ENCODE results near the gene MAPT.

DNA sequence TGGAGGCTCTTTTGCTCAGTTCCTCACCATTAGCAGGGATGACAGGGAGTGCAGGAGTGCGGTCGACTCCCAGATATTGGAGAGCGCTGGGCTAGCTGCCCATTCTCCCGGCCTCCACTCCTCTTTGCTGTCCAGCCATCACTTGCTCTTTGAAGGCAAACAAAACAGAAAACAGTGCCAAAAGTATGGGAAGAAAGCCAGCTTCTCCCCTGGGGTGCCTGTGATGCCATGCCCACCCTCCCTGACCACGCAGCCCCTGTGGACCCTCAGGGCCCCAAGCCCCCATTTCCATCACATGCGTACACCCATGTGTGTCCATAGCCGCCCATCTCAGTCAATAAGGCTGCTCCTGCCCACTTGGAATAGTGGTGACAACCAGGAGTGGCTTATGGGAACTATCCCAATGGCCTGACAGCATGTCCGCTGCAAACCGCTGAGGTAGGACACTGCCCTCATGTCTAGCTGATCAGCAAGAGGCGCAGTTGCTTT, 30.0 kb downstream of the MAPT start:
- no peak for TF ChIP-seq EZH2phosphoT487 (IDR thresholded peaks at IDR 0.05; ENCODE audit: borderline replicate concordance, low read length)
- TF ChIP-seq, protein P1, sequence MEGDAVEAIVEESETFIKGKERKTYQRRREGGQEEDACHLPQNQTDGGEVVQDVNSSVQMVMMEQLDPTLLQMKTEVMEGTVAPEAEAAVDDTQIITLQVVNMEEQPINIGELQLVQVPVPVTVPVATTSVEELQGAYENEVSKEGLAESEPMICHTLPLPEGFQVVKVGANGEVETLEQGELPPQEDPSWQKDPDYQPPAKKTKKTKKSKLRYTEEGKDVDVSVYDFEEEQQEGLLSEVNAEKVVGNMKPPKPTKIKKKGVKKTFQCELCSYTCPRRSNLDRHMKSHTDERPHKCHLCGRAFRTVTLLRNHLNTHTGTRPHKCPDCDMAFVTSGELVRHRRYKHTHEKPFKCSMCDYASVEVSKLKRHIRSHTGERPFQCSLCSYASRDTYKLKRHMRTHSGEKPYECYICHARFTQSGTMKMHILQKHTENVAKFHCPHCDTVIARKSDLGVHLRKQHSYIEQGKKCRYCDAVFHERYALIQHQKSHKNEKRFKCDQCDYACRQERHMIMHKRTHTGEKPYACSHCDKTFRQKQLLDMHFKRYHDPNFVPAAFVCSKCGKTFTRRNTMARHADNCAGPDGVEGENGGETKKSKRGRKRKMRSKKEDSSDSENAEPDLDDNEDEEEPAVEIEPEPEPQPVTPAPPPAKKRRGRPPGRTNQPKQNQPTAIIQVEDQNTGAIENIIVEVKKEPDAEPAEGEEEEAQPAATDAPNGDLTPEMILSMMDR (IDR thresholded peaks at IDR 0.05; ENCODE audit: low read depth, low read length, poor library complexity, severe bottlenecking) = no peak
